H9 (cell line): ENCODE data around the gene PMF1. TPM values are rescaled to one million over a fixed set of nuclear protein-coding genes. Genes with fewer than 3 reads are reported as not detected.

Source experiments
- DNase-seq: peaks from one replicate; pipeline ENCODE4 v3.0.0-alpha.2; 2017
- H2AFZ ChIP-seq: one replicate; pipeline ENCODE4 v1.6.1; 2013; ENCODE audit warnings: mild to moderate bottlenecking, low read length, control low read depth, moderate library complexity
- H2AK5ac ChIP-seq: 2 replicates; pipeline ENCODE4 v1.6.1; 2013; ENCODE audit warnings: low read length, control low read depth, mixed read lengths; ENCODE audit not compliant: insufficient read length
- H2BK120ac ChIP-seq: one replicate; pipeline ENCODE4 v1.6.1; 2013; ENCODE audit warnings: low read depth, mild to moderate bottlenecking, low read length, control low read depth, inconsistent platforms; ENCODE audit not compliant: poor library complexity, severe bottlenecking
- H2BK12ac ChIP-seq: 2 replicates; pipeline ENCODE4 v1.6.1; 2013; ENCODE audit warnings: low read length, control low read depth, mixed read lengths, low read depth; ENCODE audit not compliant: insufficient read length
- H2BK15ac ChIP-seq: 2 replicates; pipeline ENCODE4 v1.6.1; 2013; ENCODE audit warnings: low read depth, low read length, control low read depth
- H2BK20ac ChIP-seq: one replicate; pipeline ENCODE4 v1.6.1; 2013; ENCODE audit warnings: low read depth, mild to moderate bottlenecking, low read length, control low read depth, inconsistent platforms; ENCODE audit not compliant: poor library complexity, severe bottlenecking
- H2BK5ac ChIP-seq: 2 replicates; pipeline ENCODE4 v1.6.1; 2013; ENCODE audit warnings: low read length, control low read depth, mixed read lengths; ENCODE audit not compliant: insufficient read length
- H3K14ac ChIP-seq: 2 replicates; pipeline ENCODE4 v1.6.1; 2013; ENCODE audit warnings: low read length, control low read depth; ENCODE audit not compliant: insufficient read depth
- H3K18ac ChIP-seq: 2 replicates; pipeline ENCODE4 v1.6.1; 2013; ENCODE audit warnings: low read depth, mild to moderate bottlenecking, mixed read lengths, low read length, control low read depth; ENCODE audit not compliant: insufficient read length
- H3K23ac ChIP-seq: 2 replicates; pipeline ENCODE4 v1.6.1; 2013; ENCODE audit warnings: low read length, control low read depth, mixed read lengths, low read depth; ENCODE audit not compliant: insufficient read length
- H3K23me2 ChIP-seq: 2 replicates; pipeline ENCODE4 v1.6.1; 2013; ENCODE audit warnings: low read depth, mild to moderate bottlenecking, mixed read lengths, low read length, control low read depth; ENCODE audit not compliant: insufficient read length, poor library complexity, severe bottlenecking
- H3K27ac ChIP-seq: 2 replicates; pipeline ENCODE4 v1.5.1; 2013; ENCODE audit warnings: low read length, control low read depth, mixed read lengths, low read depth; ENCODE audit not compliant: insufficient read length
- H3K27me3 ChIP-seq: 2 replicates; pipeline ENCODE4 v1.6.1; 2013; ENCODE audit warnings: low read length, control low read depth, inconsistent platforms; ENCODE audit not compliant: insufficient read depth
- H3K4ac ChIP-seq: 2 replicates; pipeline ENCODE4 v1.6.1; 2013; ENCODE audit warnings: low read depth, mild to moderate bottlenecking, control low read depth, inconsistent platforms, low read length, moderate library complexity
- H3K4me1 ChIP-seq: 2 replicates; pipeline ENCODE4 v1.6.1; 2013; ENCODE audit warnings: low read length, control low read depth, inconsistent platforms; ENCODE audit not compliant: insufficient read depth
- H3K4me2 ChIP-seq: 2 replicates; pipeline ENCODE4 v1.6.1; 2013; ENCODE audit warnings: low read length, control low read depth, mixed read lengths; ENCODE audit not compliant: insufficient read length, insufficient read depth
- H3K56ac ChIP-seq: 2 replicates; pipeline ENCODE4 v1.6.1; 2013; ENCODE audit warnings: low read depth, mild to moderate bottlenecking, mixed read lengths, low read length, control low read depth; ENCODE audit not compliant: insufficient read length
- H3K79me1 ChIP-seq: 2 replicates; pipeline ENCODE4 v1.6.1; 2013; ENCODE audit warnings: low read depth, mild to moderate bottlenecking, moderate library complexity, low read length, control low read depth, inconsistent platforms; ENCODE audit not compliant: insufficient read depth, poor library complexity, severe bottlenecking
- H3K79me2 ChIP-seq: 2 replicates; pipeline ENCODE4 v1.6.1; 2013; ENCODE audit warnings: low read length, control low read depth, inconsistent platforms; ENCODE audit not compliant: insufficient read depth
- H3K9ac ChIP-seq: 2 replicates; pipeline ENCODE4 v1.6.1; 2013; ENCODE audit warnings: low read length, control low read depth, mixed read lengths; ENCODE audit not compliant: insufficient read length; ENCODE audit errors: extremely low read depth
- H3K9me3 ChIP-seq: one replicate; pipeline ENCODE4 v1.6.1; 2013; ENCODE audit warnings: low read depth, low read length, inconsistent platforms; ENCODE audit not compliant: control insufficient read depth
- H3T11ph ChIP-seq: one replicate; pipeline ENCODE4 v1.6.1; 2013; ENCODE audit warnings: mild to moderate bottlenecking, low read length, control low read depth, inconsistent platforms
- H4K20me1 ChIP-seq: one replicate; pipeline ENCODE4 v1.6.1; 2013; ENCODE audit not compliant: control insufficient read depth, insufficient read length, insufficient read depth
- H4K5ac ChIP-seq: 2 replicates; pipeline ENCODE4 v1.6.1; 2013; ENCODE audit warnings: low read depth, mild to moderate bottlenecking, mixed read lengths, low read length, control low read depth; ENCODE audit not compliant: insufficient read length
- H4K8ac ChIP-seq: replicated peaks from 2 replicates; pipeline ENCODE4 v1.6.1; 2013; ENCODE audit warnings: low read length, control low read depth, mixed read lengths, low read depth; ENCODE audit not compliant: insufficient read length
- H4K91ac ChIP-seq: 2 replicates; pipeline ENCODE4 v1.6.1; 2013; ENCODE audit warnings: low read depth, mild to moderate bottlenecking, moderate library complexity, mixed read lengths, low read length, control low read depth; ENCODE audit not compliant: insufficient read length
- H3K27ac Mint-ChIP-seq, 3 experiments: 2 replicates in 2 of 3; 3 replicates in 1 of 3; pipeline ENCODE4 v1.8.0; 2020 to 2021; ENCODE audit warnings: mixed read lengths in 3 of 3, mild to moderate bottlenecking in 1 of 3, moderate library complexity in 1 of 3
- H3K27me3 Mint-ChIP-seq: 2 replicates; pipeline ENCODE4 v1.8.0; 2021; ENCODE audit warnings: low read depth, mild to moderate bottlenecking, moderate library complexity, mixed read lengths
- H3K36me3 Mint-ChIP-seq, 3 experiments: 2 replicates in 2 of 3; 3 replicates in 1 of 3; pipeline ENCODE4 v1.8.0; 2020 to 2021; ENCODE audit warnings: low read depth in 3 of 3, mixed read lengths in 3 of 3; ENCODE audit not compliant: insufficient read depth in 1 of 3
- H3K4me1 Mint-ChIP-seq, 2 experiments: 2 replicates each; pipeline ENCODE4 v1.8.0; 2020; ENCODE audit warnings: mixed read lengths in 2 of 2
- H3K4me3 Mint-ChIP-seq, 2 experiments: 2 replicates in 1 of 2; 3 replicates in 1 of 2; pipeline ENCODE4 v1.8.0; 2020 to 2021; ENCODE audit warnings: mild to moderate bottlenecking in 2 of 2, mixed read lengths in 2 of 2, moderate library complexity in 1 of 2
- H3K9me3 Mint-ChIP-seq, 2 experiments: 2 replicates in 1 of 2; 3 replicates in 1 of 2; pipeline ENCODE4 v1.8.0; 2020; ENCODE audit warnings: mild to moderate bottlenecking in 2 of 2, mixed read lengths in 2 of 2, moderate library complexity in 1 of 2
- CTCF ChIP-seq: fragments of 200-600 bp; sonication (generic); conservative IDR thresholded peaks from 3 replicates; pipeline ENCODE4 v1.8.0; 2021; ENCODE audit warnings: antibody characterized with exemption, mild to moderate bottlenecking
- WGBS: extraction: QIAGEN DNeasy Blood & Tissue Kit; methylation state at CpG from one replicate; pipeline ENCODE4 v1.1.7; 2013; ENCODE audit warnings: missing lambda C conversion rate, low lambda C conversion rate, mixed read lengths; ENCODE audit not compliant: insufficient read length; ENCODE audit errors: extremely low coverage; 5-methylcytosine and 5-hydroxymethylcytosine counted together
- total RNA-seq: library from RNA; stranded (reverse); gene quantifications from 2 replicates; pipeline ENCODE4 v1.2.1, GENCODE V29; 2021

PMF1 gene
- total RNA-seq, 1 experiment from 2014 or later: 136 TPM

GRCh38 chr1:156198831-156199349 lies 13.9 kb upstream of the PMF1 start:
- H3K27ac ChIP-seq: no peak overlapping the region
- no peak overlapping the region for H2BK120ac ChIP-seq
- 0 out of 2 replicates have a peak, but pooled peaks cover 7% of the 10 kb centered on the region for H3K4me1 ChIP-seq
- H2AK5ac ChIP-seq: no peak overlapping the region
- no peak overlapping the region for H2BK5ac ChIP-seq
- no peak overlapping the region for H4K91ac ChIP-seq
- no peaks in the 10 kb centered on the region for H3K27me3 ChIP-seq
- no peaks in the 10 kb centered on the region for H4K20me1 ChIP-seq
- peaks cover 5% of the 10 kb centered on the region for H3K23me2 ChIP-seq
- H3K27ac Mint-ChIP-seq: peak overlapping the region in 1 of 3 experiments; percentile 84; a peak in 2 of 7 replicates
- no peak overlapping the region for H3K23ac ChIP-seq
- no peaks in the 10 kb centered on the region for H3K27me3 Mint-ChIP-seq
- H4K5ac ChIP-seq: no peak overlapping the region
- H3K4me1 Mint-ChIP-seq: peaks cover 19 to 31% of the 10 kb centered on the region in 2 experiments
- no peak overlapping the region for H3K14ac ChIP-seq
- no peak overlapping the region for H2BK20ac ChIP-seq
- no peak for DNase-seq
- no peak overlapping the region for H2AFZ ChIP-seq
- peaks cover 20% of the 10 kb centered on the region; the same call in 1 of the 2 replicates for H3K79me2 ChIP-seq
- H3T11ph ChIP-seq: no peak overlapping the region
- H3K18ac ChIP-seq: no peak overlapping the region
- H3K9me3 ChIP-seq: no peaks in the 10 kb centered on the region
- no peak overlapping the region for H3K56ac ChIP-seq
- no peak overlapping the region for H2BK12ac ChIP-seq
- H3K36me3 Mint-ChIP-seq: peaks cover 7 to 43% (median 19%) of the 10 kb centered on the region in 3 experiments; a peak in 6 of 7 replicates
- H3K9me3 Mint-ChIP-seq: no peaks in the 10 kb centered on the region
- H3K4me2 ChIP-seq: no peak overlapping the region
- no peak overlapping the region for H2BK15ac ChIP-seq
- WGBS: no CpG with 5 or more reads among the region's 5 CpGs
- H3K9ac ChIP-seq: no peak overlapping the region
- TF ChIP-seq CTCF: no peak
- no peak overlapping the region for H3K4ac ChIP-seq
- H4K8ac ChIP-seq: no peak overlapping the region
- H3K79me1 ChIP-seq: peaks cover 19% of the 10 kb centered on the region
- H3K4me3 Mint-ChIP-seq: no peak overlapping the region
